Cardiac septum (tissue), 1 donor: ENCODE data around the gene EFS. TPM values are rescaled to one million over a fixed set of nuclear protein-coding genes. Genes with fewer than 3 reads are reported as not detected.

Source experiments
- DNase-seq: peaks from one replicate; pipeline ENCODE4 v3.0.0-alpha.2; 2020; ENCODE audit warnings: low spot score
- intact Hi-C: fragments of 100-400 bp; cut with DNase I; formaldehyde crosslinking; loops from one replicate; pipeline ENCODE4 v1.14.0; 2022
- total RNA-seq: library from RNA; stranded (reverse); fragmentation: NEBNext Ultra II Directional; extraction: Animal tissue kit (Norgen Biotek cat#: 25700); gene quantifications from one replicate; pipeline ENCODE4 v1.2.1, GENCODE V29; 2021
- donor health status: DM: no; HTN: no; CAD: no.

Gene EFS
- total RNA-seq, 1 donor from 2014 or later: 3.7 TPM

- no peak for DNase-seq
- intact Hi-C loops: loop anchor here (2.0 kb wide), 1 partner anchor 52 kb away; no protein-coding TSS in a partner anchor
Measured at GRCh38 chr14:23380976-23381375, 16.0 kb upstream of the EFS start.

DNA sequence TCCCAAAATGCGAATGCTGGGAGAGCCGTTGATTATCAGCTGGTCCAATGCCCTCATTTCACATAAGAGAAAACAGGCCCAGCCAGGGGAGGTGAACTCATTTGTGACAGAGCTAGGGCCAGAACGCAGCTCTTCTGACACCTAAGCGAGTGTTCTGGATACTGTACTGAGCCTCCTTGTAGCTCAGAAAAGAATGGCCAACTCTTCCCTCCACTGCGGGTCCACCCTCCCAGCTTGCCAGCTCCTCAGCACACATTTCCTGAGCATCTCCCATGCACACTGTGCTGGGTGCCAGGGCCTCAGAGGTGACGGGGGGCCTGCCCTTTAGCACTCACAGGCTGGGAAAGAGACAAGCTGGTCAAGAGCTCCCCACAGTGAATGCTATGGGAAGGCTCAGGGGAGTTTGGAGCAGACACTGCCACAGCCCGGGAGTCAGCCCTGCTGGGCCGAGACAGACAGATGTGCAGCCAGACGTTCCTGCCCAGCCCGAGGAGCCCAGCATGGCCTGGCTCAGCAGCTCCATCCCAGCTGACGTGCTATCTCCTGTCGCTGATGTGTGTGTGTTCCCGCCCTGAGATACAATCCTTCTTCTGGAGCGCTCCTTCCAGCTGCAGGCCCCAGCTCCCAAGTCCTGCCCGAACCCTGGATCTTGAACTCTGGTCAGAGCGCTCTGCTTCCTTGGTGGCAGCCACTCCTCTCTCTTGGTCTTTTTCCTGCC, 15.4 kb upstream of the EFS start:
- intact Hi-C loops: loop anchor here (2.0 kb wide), 1 partner anchor 52 kb away; no protein-coding TSS in a partner anchor
- no peak for DNase-seq

DNA sequence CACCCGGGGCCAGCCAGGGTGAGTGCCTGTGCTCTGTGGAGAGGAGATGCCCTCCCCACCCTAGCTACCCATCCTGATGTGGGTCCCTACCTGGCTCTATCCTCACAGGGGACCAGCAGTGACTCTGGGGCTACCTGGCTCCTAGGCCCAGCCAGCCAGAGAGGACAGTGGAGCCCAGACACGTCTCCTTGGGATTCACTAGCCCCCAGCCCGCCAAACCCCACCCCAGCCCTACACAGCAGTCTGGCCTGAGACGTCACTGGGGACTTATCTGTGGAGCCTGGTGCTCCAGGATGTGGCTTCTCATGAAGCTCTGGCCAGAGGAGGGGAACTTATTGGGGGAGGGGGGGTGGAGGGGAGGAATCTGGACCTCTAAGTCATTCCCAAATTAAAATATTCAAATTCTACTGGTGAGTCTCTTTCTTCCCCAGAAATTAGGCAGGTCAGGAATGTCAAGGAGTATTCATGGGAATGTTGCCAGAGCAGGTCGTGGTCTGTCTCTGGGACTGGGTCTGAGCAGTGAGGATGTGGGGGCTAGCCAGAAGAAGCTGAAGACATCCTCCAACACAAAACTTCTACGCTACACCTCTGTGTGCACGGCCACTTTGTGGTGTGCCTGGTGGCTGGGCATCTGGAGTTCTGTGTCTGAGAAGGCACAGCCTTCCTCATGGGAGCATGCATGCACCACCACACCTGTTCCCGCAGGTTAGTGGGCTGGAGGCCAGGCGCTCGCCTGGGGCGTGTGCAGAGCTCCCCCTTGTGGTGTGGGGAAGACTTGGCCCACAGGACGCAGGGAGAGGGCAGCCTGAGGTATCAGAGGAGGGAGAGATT, 14.6 kb upstream of the EFS start:
- DNase-seq: no peak
- intact Hi-C loops: loop anchor here (2.0 to 5.0 kb wide), 2 partner anchors 51 to 68 kb away; no protein-coding TSS in a partner anchor

DNA sequence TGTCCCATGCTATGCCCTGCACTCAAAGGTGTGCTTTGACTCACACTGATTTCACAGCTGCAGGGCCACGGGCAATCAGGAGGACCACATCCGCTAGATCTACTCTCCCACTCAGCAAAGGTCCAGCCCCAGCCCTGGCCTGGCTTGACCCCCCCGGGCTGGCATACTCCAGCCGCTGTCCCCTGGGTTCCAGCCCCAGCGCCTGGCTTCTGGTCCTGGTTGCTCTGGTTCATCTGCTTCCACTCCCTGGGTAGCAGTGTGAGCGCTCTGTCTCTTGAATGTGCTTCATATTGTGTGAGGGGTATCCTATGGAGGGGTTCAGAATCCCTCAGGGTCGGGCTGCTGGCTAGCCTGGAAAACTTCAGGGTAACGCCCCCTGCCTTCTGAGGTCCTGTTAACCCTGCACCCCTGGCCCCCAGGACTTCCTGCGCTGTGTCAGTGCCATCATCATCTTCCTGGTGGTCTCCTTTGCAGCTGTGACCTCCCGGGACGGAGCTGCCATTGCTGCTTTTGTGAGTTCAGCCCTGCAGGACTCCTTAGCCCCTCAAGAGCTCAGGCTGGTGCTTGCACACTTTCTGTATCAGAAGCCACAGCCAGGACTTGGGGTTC, 13.7 kb upstream of the EFS start:
- no peak for DNase-seq
- intact Hi-C loops: loop anchor here (5.0 kb wide), 1 partner anchor 69 kb away; no protein-coding TSS in a partner anchor

DNA sequence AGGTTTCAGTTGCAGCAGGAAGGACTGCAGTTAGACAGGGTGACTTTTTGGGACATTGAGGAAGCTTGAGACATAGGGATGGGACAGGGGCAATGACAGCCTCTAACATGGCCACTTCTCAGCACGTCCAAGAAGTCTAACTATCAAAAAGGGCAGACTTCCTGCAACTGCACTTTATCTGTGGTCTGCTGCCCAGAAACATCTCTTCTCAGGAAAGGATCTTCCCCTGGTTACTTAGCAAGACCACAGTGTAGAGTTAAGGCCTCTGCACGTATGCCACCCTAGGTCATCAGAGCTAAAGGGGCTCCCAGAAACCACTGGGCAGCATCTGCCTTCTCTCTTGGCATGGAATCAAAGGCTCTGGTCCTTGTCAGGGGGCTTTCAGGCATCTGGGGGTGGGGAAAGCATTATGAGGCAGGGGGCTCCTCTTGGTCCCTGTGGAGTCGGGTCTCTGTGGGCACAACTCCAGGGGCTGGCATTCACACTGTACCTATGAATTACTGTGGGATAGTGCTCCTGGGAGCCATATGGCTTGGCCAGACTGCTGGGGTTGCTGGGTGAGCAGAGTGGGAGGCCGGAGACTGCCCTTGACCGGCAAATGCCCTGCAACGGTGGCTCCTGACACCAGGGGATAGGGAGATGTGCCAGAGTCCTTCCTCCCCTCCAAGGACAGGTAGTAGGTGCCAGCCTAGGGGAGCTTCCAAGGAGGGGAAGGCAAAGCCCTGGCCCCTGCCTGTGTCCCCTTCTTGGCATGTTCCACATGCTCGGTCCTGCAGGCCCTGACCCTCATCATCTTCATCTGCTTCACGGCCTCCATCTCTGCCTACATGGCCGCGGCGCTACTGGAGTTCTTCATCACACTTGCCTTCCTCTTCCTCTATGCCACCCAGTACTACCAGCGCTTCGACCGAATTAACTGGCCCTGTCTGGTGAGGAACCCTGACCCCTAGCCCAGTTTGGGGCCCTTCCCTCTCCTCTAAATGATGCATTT, 12.9 kb upstream of the EFS start:
- DNase-seq: no peak
- intact Hi-C loops: loop anchor here (5.0 kb wide), 1 partner anchor 69 kb away; no protein-coding TSS in a partner anchor

DNA sequence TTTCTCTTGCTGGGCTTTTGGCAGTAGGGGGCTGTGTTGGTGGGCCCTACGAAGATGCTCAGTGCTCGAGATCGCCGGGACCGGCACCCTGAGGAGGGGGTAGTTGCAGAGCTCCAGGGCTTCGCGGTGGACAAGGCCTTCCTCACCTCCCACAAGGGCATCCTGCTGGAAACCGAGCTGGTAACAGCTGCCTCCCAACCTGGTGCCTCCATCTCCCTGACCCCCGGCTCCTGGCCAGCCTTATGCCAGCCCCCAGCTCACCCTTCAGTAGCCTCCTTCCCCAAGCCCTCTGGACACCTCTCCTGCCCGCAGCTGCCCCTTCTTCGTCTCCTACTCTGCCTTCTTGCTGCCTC, 12.2 kb upstream of the EFS start:
- DNase-seq: no peak

DNA sequence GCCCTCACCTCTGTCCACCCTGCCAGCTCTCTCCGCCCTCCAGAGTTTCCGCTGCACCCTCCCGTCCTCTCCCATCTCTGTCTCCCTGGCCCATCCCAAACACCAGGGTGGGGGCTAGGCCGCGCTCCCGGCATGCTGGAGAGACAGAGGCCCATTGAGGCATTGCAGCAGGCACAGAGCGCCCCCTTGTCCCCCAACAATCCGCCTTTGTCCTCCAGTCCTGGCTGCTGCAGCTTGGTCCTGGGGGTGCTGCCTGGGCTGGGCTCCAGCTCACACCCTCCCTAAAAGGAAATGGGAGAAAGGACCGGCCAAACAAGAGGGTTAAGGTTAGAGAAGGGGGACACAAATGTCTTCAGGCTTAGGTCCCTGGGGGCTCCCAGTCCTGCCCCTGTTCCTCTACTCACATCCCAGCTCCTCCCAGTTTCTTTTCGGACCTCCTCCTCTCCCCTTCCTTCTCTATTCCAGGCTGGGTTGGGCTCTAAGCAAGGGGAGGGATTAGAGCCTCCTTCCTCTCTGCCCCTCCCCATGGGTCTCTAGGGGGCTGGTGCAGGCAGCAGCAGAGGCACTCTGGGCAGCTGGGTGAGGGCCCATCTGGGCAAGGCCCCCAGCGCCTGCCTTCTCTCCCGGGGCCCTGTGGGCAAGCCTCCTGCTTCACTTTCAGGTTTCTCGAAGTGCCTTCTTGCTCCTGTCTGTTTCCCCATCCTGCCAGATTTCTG, 11.7 kb upstream of the EFS start, which contains the start of gene CMTM5:
TSS of gene CMTM5 (plus strand) at position 565 of the 716 bp plus-strand sequence. CDS start 206 bp downstream, outside the sequence.
- DNase-seq: no peak
- intact Hi-C loops: loop anchor here (5.0 kb wide), 1 partner anchor 71 kb away; no protein-coding TSS in a partner anchor

More for the DNA sequence above, 12.2 kb upstream of the EFS start:
- intact Hi-C loops: loop anchor here (5.0 kb wide), 1 partner anchor 70 kb away; no protein-coding TSS in a partner anchor

GRCh38 chr14:23375527-23376251, 10.7 kb upstream of the EFS start:
- intact Hi-C loops: loop anchor here (5.0 kb wide), 1 partner anchor 72 kb away; no protein-coding TSS in a partner anchor
- no peak for DNase-seq

DNA sequence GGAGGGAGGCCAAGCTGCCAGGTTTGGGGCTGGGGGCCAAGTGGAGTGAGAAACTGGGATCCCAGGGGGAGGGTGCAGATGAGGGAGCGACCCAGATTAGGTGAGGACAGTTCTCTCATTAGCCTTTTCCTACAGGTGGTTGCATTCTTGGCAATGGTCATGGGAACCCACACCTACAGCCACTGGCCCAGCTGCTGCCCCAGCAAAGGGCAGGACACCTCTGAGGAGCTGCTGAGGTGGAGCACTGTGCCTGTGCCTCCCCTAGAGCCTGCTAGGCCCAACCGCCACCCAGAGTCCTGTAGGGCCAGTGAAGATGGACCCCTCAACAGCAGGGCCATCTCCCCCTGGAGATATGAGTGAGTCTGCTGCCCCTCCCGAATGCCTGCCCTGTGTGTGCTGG, 8.1 kb upstream of the EFS start:
- intact Hi-C loops: no loop called here
- no peak for DNase-seq

GRCh38 chr14:23372509-23372908, 7.5 kb upstream of the EFS start, which contains the start of gene IL25:
TSS of gene IL25 (plus strand) at chr14:23372809.
- intact Hi-C loops: no loop called here
- DNase-seq: no peak

GRCh38 chr14:23371865-23372264, 6.9 kb upstream of the EFS start:
- DNase-seq: no peak
- intact Hi-C loops: no loop called here

GRCh38 chr14:23370221-23370620, 5.2 kb upstream of the EFS start:
- intact Hi-C loops: no loop called here
- DNase-seq: no peak

GRCh38 chr14:23366426-23366921, 1.5 kb upstream of the EFS start:
- DNase-seq: no peak
- intact Hi-C loops: loop anchor here (10.0 kb wide), 1 partner anchor 102 kb away; no protein-coding TSS in a partner anchor

- no peak for DNase-seq
- intact Hi-C loops: loop anchor here (10.0 kb wide), 1 partner anchor 101 kb away; no protein-coding TSS in a partner anchor
Measured at GRCh38 chr14:23365732-23366425, 907 bp upstream of the EFS start.

DNA sequence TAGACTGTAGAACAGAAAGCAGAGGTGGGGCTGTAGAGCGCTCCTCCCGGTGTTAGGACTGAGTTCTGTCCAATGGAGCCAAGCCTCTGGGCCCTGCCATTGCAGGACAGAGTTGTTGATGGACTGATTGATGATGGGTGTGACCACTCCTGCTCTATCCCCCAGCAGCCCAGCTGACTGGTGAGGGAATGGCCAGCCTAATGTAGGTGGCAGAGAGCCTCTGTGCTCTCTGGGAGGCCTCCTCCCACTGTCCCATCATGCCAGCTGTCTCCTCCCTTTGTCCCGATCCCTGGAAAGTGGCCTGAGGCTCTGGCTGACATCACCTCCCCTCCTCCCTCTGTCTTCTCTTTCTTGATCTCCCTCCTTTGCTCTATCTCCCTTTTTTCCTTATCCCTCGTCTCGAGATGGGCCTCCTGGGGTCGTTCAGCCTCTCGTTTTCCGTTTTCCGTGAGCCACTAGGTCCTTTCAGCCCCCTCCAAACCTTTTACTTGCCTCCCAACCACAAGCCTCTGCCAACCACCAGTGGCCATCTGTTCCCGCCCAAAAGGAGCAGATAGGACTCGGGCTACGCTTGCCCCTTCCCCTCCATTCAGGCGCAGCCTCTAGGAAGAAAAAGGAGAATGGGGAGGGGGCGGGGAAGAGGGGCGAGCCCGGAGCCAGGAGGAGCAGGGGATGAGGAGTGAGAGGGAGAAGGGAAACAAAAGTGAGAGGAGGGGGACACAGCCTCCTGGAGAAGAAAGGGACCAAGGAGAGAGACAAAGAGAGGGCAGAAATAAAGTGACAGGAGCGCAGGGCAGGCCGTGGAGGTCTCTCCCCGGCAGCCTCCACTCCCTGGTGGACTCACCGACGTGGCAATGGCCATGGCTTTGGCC, 572 bp downstream of the EFS start:
- intact Hi-C loops: loop anchor here (10.0 kb wide), 1 partner anchor 100 kb away; no protein-coding TSS in a partner anchor
- peak; percentile 73 for DNase-seq
